ENCODE data around the gene DPP9.

The DPP9 gene

GRCh38 chr19:4673216-4673615 is 50.4 kb downstream of the DPP9 start:
- no peak for TF ChIP-seq GATA3 (IDR thresholded peaks at IDR 0.05; ENCODE audit: low read depth, low read length)
- TF ChIP-seq GATA2 (IDR thresholded peaks at IDR 0.05; ENCODE audit: low read depth, low read length) = no peak

GRCh38 chr19:4671185-4671851 is 52.3 kb downstream of the DPP9 start:
- TF ChIP-seq GATA3 (IDR thresholded peaks at IDR 0.05; ENCODE audit: low read depth, low read length) (no peak), GATA2 (IDR thresholded peaks at IDR 0.05; ENCODE audit: low read depth, low read length) (no peak)

- TF ChIP-seq GATA2 (IDR thresholded peaks at IDR 0.05; ENCODE audit: low read depth, low read length) (no peak), GATA3 (IDR thresholded peaks at IDR 0.05; ENCODE audit: low read depth, low read length) (no peak)
These were observed 53.7 kb downstream of the DPP9 start, which contains the start of gene MYDGF for GRCh38 chr19:4669723-4670480. TSS of gene MYDGF (minus strand) at chr19:4670342. CDS start at chr19:4670334, 8 bp downstream.

GRCh38 chr19:4664642-4665041 is 59.0 kb downstream of the DPP9 start:
- TF ChIP-seq GATA2 (IDR thresholded peaks at IDR 0.05; ENCODE audit: low read depth, low read length) (no peak), GATA3 (IDR thresholded peaks at IDR 0.05; ENCODE audit: low read depth, low read length) (no peak)

- TF ChIP-seq GATA3 (IDR thresholded peaks at IDR 0.05; ENCODE audit: low read depth, low read length) (no peak), GATA2 (IDR thresholded peaks at IDR 0.05; ENCODE audit: low read depth, low read length) (no peak)
These were observed 60.8 kb downstream of the DPP9 start for GRCh38 chr19:4662812-4663211.

GRCh38 chr19:4662020-4662695 is 61.5 kb downstream of the DPP9 start:
- TF ChIP-seq GATA3 (IDR thresholded peaks at IDR 0.05; ENCODE audit: low read depth, low read length) (no peak), GATA2 (IDR thresholded peaks at IDR 0.05; ENCODE audit: low read depth, low read length) (no peak)

GRCh38 chr19:4660993-4661392 is 62.6 kb downstream of the DPP9 start:
- TF ChIP-seq GATA2 (IDR thresholded peaks at IDR 0.05; ENCODE audit: low read depth, low read length) = no peak

- TF ChIP-seq GATA2 (IDR thresholded peaks at IDR 0.05; ENCODE audit: low read depth, low read length) = no peak
- no peak for TF ChIP-seq GATA3 (IDR thresholded peaks at IDR 0.05; ENCODE audit: low read depth, low read length)
These were observed 63.4 kb downstream of the DPP9 start for GRCh38 chr19:4660181-4660791.

GRCh38 chr19:4657835-4658234 is 65.8 kb downstream of the DPP9 start:
- no peak for TF ChIP-seq GATA2 (IDR thresholded peaks at IDR 0.05; ENCODE audit: low read depth, low read length)
- TF ChIP-seq GATA3 (IDR thresholded peaks at IDR 0.05; ENCODE audit: low read depth, low read length) = no peak

GRCh38 chr19:4657262-4657661 is 66.4 kb downstream of the DPP9 start:
- no peak for TF ChIP-seq GATA2 (IDR thresholded peaks at IDR 0.05; ENCODE audit: low read depth, low read length)

GRCh38 chr19:4656102-4656501 is 67.5 kb downstream of the DPP9 start:
- TF ChIP-seq GATA2 (IDR thresholded peaks at IDR 0.05; ENCODE audit: low read depth, low read length) (no peak), GATA3 (IDR thresholded peaks at IDR 0.05; ENCODE audit: low read depth, low read length) (no peak)

GRCh38 chr19:4654437-4655361 is 68.9 kb downstream of the DPP9 start:
- no peak for TF ChIP-seq GATA2 (IDR thresholded peaks at IDR 0.05; ENCODE audit: low read depth, low read length)
- no peak for TF ChIP-seq GATA3 (IDR thresholded peaks at IDR 0.05; ENCODE audit: low read depth, low read length)

- TF ChIP-seq GATA2 (IDR thresholded peaks at IDR 0.05; ENCODE audit: low read depth, low read length) = no peak
- no peak for TF ChIP-seq GATA3 (IDR thresholded peaks at IDR 0.05; ENCODE audit: low read depth, low read length)
These were observed 69.7 kb downstream of the DPP9 start for GRCh38 chr19:4653793-4654436.
